ENCODE measurements around the gene ATG2A. TPM values are rescaled to one million over a fixed set of nuclear protein-coding genes. Genes with fewer than 3 reads are reported as not detected.

Gene ATG2A
- total and polyA plus RNA-seq, 9 of the 15 experiments (the other 6 are each of a cell fraction or from before 2014, with no cell fraction given) = 0.25 to 45.9 (median 5.2) TPM

GRCh38 chr11:64856382-64857227 is 60.4 kb downstream of the ATG2A start (continued):
- TF ChIP-seq ZFP91 (CRISPR knock-in tag; IDR thresholded peaks at IDR 0.05) (no peak), YY1 (IDR thresholded peaks at IDR 0.05; ENCODE audit: borderline replicate concordance in 1 of 3, control insufficient read depth in 1 of 3, extremely low read depth in 1 of 3, insufficient read depth in 3 of 3, insufficient read length in 1 of 3, insufficient replicate concordance in 2 of 3, low read depth in 1 of 3, low read length in 2 of 3) (no peak), ARHGAP35 (IDR thresholded peaks at IDR 0.05; ENCODE audit: partially characterized antibody) (no peak), BRF1 (IDR thresholded peaks at IDR 0.05; ENCODE audit: borderline replicate concordance, extremely low read depth, insufficient read length) (no peak), ESRRA (IDR thresholded peaks at IDR 0.05; ENCODE audit: borderline replicate concordance, low read depth) (no peak), ZNF316 (IDR thresholded peaks at IDR 0.05) (no peak), ZNF785 (CRISPR knock-in tag; IDR thresholded peaks at IDR 0.05) (no peak), ZNF75A (CRISPR knock-in tag; IDR thresholded peaks at IDR 0.05) (no peak), NFE2 (IDR thresholded peaks at IDR 0.05; ENCODE audit: low read depth) (no peak), ID3 (CRISPR knock-in tag; IDR thresholded peaks at IDR 0.05) (no peak), ID3 (tag; IDR thresholded peaks at IDR 0.05) (no peak), HINFP (tag; conservative IDR thresholded peaks at IDR 0.05; ENCODE audit: low read depth) (no peak), ZFPM2 (CRISPR knock-in tag; IDR thresholded peaks at IDR 0.05) (no peak), TAF1 (IDR thresholded peaks at IDR 0.05; ENCODE audit: control insufficient read depth, extremely low read depth, insufficient read depth, low read length, severe bottlenecking) (no peak), CTCFL (IDR thresholded peaks at IDR 0.05; ENCODE audit: borderline replicate concordance, insufficient read depth, low read depth, low read length, poor library complexity, severe bottlenecking) (no peak), ZBTB11 (CRISPR knock-in tag; IDR thresholded peaks at IDR 0.05) (no peak)

Measured in K562 (cell line).